Occipital lobe (tissue), 2 donors: ENCODE results near the gene TMEM254. TPM values are rescaled to one million over a fixed set of nuclear protein-coding genes. Genes with fewer than 3 reads are reported as not detected.
"Not testable (repeated sequence)": the region's sequence is repeated elsewhere in the genome, so short reads cannot be mapped to it uniquely, and the experiment has no call there.

ENCODE experiments used
- DNase-seq: peaks from one replicate; lab custom pipeline; 2025; lab: John Stamatoyannopoulos, UW
- total RNA-seq: library from RNA; depleted of rRNA; stranded (reverse); fragments of >200 nt; gene quantifications from one replicate; pipeline ENCODE4 v1.2.3, GENCODE V29; 2014

The TMEM254 gene
- total RNA-seq, 1 donor from 2014 or later, result 8.6 TPM

- no peak for DNase-seq
Measured at GRCh38 chr10:80075781-80076180, 2.7 kb upstream of the TMEM254 start.

GRCh38 chr10:80077869-80078447, 507 bp upstream of the TMEM254 start:
- no peak for DNase-seq

GRCh38 chr10:80079312-80079719, 851 bp downstream of the TMEM254 start:
- no peak for DNase-seq

- DNase-seq, result no peak
Measured at GRCh38 chr10:80081026-80081425, 2.6 kb downstream of the TMEM254 start.

- DNase-seq, result no peak
Measured at GRCh38 chr10:80081801-80082750, 3.6 kb downstream of the TMEM254 start.

- DNase-seq, result no peak
Measured at GRCh38 chr10:80090121-80090520, 11.7 kb downstream of the TMEM254 start.

- DNase-seq, result no peak
Measured at GRCh38 chr10:80094231-80094630, 15.8 kb downstream of the TMEM254 start.

- DNase-seq, result not testable (repeated sequence)
Measured at GRCh38 chr10:80098272-80098671, 19.8 kb downstream of the TMEM254 start.

- not testable (repeated sequence) for DNase-seq
Measured at GRCh38 chr10:80099295-80099694, 20.8 kb downstream of the TMEM254 start.

GRCh38 chr10:80100116-80100515, 21.7 kb downstream of the TMEM254 start:
- no peak for DNase-seq

- DNase-seq, result no peak
Measured at GRCh38 chr10:80100861-80101695, 22.6 kb downstream of the TMEM254 start.

- DNase-seq, result no peak
Measured at GRCh38 chr10:80104066-80104926, 25.8 kb downstream of the TMEM254 start.

- DNase-seq, result no peak
Measured at GRCh38 chr10:80108576-80109239, 30.2 kb downstream of the TMEM254 start.

GRCh38 chr10:80110986-80111385, 32.5 kb downstream of the TMEM254 start:
- DNase-seq, result no peak

GRCh38 chr10:80118669-80119068, 40.2 kb downstream of the TMEM254 start:
- DNase-seq, result no peak

- no peak for DNase-seq
Measured at GRCh38 chr10:80122110-80122710, 43.7 kb downstream of the TMEM254 start.

GRCh38 chr10:80122746-80123145, 44.3 kb downstream of the TMEM254 start:
- no peak for DNase-seq

- DNase-seq, result no peak
Measured at GRCh38 chr10:80126876-80127275, 48.4 kb downstream of the TMEM254 start.

- DNase-seq, result no peak
Measured at GRCh38 chr10:80131499-80131901, 53.0 kb downstream of the TMEM254 start.
